Jurkat, Clone E6-1 (cell line): ENCODE data around the gene LRRN2.
A peak's percentile ranks its signal among the peaks of the same experiment; 100 is the strongest.

Experiments used
- DNase-seq: peaks from one replicate; pipeline ENCODE4 v3.0.0-alpha.2; 2011; ENCODE audit warnings: low read depth, low spot score
- H3K4me3 ChIP-seq: 2 replicates; pipeline ENCODE4 v1.5.1; 2011; ENCODE audit warnings: mild to moderate bottlenecking, low read length, control low read depth, moderate library complexity

The LRRN2 gene

DNA sequence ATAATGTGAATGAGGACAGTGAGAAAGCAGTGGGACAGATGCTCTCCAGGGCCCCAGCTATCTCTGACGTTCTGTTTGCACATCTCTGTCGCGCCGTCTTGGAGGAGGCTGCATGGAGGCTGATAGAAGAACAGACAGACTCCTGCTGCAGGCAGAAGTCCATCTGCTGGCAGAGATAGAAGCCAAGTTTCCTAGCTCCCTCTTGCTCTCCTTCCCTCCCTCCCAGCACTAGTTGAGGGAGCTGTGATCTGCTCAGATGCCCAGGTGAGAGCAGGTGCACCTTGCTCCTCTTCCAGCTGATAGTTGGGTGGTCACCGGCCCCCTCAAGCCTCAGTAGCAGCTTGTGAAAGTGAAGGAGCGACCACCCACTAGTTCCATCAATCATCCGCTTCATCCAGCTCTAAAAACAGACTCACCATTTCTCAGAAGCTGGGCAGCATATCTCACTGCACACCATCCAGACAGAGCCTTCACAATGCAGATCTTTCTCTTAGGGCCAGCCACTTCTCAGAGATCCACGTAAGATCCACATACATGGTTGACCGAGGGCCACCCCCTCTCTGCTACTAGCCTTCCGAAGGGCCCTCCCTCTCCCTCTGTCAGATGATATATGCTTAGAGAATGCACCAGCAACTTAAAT lies 12.9 kb downstream of the LRRN2 start:
- DNase-seq, result no peak
- H3K4me3 ChIP-seq, result no peak overlapping the region

DNA sequence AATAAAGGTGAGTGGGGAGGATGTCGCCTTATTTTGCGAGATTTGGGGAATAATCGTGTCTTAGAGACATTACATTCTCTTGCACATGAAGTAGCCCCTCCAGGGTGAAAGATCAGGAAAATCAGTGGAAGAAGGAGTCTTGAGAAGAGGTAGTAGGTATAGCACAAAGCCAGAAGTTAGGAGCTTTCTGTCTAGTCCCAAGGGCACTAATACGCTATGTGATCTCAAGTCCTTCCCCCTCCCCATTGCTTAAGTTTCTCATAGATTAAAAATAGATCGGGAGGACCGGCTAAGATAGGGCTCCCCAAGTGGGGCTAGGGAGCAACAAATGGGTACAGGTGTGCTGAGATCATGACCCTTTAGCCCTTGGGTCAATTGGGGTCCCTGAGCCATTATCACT lies 13.5 kb downstream of the LRRN2 start:
- no peak for DNase-seq
- no peak overlapping the region for H3K4me3 ChIP-seq

DNA sequence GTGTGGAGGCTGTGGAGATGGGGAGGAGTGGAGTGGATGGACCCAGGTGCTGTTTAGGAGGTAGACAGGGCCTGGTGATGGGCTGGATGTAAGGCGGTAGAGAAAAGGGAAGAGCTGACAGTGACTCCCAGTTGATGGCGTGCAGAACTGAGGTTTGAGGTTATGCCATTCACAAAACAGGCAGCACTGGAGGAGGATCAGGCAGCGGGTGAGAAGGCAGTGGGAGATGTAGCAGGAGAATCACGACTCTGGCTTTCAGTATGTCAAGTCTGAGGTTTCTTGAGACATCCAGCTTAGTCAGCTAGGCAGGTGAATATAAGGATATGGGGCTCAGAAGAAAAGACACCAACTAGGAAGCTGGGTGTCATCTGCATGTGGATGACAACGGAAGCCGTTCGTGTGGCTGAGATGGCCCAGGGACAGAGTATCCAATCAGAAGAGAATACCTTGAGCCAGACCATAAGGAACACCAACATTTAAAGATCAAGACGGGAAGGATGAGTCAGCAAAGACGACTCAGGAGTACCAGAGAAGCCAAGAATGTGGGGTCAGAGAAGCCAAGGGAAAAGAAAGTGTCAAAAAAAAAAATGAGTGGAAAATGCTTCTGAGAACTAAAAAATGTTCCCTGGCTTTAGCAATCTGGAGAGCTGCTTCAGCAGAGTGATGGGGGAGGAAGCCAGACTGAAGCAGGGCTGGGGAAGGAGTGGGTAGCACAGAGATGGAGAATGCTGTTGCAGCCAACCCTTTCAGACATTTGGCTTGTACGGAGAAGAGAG lies 15.2 kb downstream of the LRRN2 start:
- H3K4me3 ChIP-seq, result no peak overlapping the region
- DNase-seq, result no peak

DNA sequence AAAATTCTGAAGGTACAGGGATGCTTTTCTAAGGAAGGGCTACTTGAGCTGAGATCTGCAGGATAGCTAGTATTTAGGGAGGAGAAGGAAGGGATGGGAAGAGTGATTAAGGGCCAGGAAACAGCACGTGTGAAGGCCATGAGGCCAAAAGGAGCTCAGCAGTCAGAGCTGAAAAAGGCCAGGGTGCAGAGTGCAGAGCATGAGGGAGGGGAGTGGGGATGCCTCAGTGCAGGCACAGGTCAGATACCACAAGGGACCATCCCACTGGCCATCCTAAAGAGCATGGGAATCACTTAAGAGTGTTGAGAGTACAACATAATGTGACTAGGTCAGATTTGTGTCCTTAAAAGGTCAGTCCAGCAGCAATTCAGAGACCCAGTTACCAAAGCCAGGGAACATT lies 16.0 kb downstream of the LRRN2 start:
- DNase-seq, result no peak
- H3K4me3 ChIP-seq, result no peak overlapping the region

DNA sequence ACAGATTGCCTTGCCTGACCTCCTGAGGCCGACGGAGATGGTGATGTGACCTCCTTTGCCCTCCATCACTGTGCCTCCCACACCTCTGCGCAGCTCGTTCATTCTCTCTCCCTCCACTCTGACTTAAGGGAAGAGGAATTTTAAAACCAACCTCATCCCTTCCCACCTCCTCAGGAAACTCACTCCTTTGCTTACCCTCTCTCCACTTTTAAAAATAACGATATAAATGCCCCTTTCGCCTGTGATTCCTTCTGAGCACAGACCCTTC lies 21.2 kb downstream of the LRRN2 start:
- no peak overlapping the region for H3K4me3 ChIP-seq
- DNase-seq, result no peak

DNA sequence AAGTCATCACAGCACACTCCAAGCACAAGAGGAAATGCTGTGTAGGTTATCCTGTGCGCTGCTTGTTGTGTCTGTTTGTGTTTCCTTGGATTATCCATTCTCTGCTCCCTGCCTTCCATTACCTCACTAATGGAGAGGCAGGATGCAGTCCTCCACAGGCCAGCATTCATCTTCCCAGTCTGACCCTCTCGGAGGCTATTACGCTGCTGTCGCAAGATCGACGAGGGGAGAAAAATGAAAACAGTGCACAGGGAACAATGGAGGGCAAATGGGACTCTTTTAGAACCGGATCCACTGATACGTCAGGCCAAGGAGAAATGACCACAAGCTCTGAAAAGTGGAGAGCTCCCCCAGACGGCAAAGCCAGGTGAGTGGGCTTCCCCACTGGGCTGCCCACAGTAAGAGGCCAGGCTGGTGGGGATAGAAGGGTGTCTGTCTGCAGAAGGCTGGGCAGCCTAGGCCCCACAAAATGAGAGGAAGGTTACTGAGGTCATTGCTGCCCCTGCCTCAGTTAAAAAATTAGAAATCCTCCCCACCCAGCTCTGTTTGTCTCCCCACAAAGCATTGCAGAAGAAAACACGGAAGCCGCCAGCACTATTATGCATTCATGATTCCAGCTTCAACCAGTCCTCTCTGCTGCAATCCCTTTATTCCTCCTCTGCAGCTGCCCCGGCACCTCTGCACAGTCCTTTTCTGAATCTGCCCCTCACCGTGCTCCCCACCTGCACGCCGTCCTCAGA lies 21.7 kb downstream of the LRRN2 start:
- no peak overlapping the region for H3K4me3 ChIP-seq
- no peak for DNase-seq

DNA sequence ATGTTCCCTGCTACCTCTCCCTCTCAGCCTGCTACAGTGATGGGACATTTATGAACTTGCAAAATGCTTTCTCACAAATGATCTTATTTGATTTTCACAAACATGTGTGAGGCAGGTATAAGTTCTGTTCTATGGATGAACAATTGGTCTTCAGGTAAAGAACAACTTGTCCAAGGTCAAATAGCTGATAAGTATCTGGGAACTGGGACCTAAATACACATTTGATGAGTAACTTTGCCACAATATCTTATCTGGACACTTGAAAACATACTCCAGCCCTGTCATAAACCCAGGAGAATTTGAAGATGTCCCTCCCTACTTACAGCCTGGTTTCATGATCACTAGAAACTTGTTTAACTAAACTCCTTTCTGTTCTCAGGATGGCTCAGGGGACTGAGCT lies 23.0 kb downstream of the LRRN2 start:
- no peak for DNase-seq
- no peak overlapping the region for H3K4me3 ChIP-seq

DNA sequence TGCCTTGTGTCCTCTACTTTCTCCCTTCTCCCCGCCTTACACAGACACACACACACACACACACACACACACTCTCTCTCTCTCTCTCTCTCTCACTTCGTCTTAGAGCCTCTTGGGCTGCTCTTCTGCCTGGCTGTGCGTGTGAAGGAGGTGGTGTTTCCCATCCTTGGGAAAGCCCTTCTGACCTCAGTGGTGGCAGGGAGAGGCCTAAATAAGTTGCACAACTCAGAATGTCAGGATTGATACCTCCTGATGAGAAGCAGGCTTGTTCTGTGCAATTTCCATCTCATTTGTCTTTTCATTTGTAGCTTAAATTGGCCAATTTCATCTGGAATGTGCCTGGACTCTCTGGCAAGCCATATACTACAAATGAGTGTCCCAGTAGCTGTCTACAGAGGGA lies 25.0 kb downstream of the LRRN2 start:
- no peak overlapping the region for H3K4me3 ChIP-seq
- no peak for DNase-seq

DNA sequence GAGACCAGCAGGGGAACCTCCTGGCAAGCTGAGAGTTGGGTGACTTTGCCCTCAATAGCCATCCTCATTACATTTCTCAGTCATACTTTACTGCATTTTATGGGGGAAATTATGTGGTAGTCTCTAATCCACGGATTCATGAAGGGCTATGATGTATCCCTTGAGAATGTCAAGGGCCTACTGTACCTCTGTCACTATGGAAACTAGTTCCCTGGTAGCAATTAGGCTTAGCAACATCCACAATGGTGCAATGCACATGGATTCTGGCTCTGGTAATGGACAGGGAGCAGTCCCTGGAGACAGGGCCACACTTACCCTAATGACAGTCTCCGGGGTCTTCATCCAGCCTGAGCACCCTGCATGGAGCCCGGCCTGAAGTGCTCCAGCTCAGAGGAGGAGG lies 26.5 kb downstream of the LRRN2 start:
- DNase-seq, result no peak

DNA sequence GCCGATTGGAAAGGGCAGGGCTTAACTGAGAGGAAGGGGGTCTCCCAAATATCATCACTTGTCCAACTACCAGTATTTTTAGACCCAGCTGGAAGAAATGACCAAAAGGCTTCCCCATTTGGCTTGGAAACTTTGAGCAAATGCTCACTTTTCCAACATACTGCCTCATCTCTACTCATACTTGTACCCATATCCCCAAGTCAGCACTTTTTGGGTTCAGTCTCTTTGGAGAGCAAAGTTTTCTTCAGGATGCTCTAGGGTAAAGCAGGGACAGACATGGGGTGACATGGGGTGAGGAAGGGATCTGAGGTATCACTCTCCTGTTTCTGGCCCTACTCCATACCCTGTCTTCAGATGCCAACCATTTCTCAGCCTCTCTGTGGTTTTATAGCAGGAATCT lies 27.2 kb downstream of the LRRN2 start:
- DNase-seq, result no peak
- H3K4me3 ChIP-seq, result no peak overlapping the region

More for the DNA sequence above, 26.5 kb downstream of the LRRN2 start:
- no peak overlapping the region for H3K4me3 ChIP-seq

DNA sequence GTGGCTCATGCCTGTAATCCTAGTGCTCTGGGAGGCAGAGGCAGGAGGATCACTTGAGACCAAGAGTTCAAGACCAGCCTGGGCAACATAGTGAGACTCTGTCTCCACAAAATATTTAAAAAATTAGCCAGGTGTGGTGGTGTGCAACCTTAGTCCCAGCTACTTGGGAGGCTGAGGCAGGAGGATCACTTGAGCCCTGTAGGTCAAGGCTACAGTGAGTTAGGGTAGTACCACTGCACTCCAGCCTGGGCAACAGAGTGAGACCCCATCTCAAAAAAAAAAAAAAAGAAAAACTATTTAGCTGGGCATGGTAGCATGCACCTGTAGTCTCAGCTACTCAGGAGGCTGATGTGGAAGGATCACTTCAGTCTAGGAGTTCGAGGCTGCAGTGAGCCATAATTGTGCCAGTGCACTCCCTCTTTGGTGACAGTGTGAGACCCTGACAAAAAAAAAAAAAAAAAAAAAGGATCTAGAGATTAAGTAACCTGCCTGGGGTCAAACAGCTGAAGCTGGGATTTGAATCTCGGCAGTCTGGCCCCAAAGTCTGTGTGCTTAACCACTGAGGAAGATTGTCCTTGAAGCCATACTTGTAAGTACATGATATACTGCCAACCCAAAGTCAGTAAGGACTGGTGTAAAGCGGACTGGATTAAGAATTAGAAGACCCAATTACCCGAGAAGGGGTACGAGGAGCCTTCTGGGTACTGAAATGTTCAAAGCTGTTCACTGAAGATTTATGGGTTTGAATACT lies 31.8 kb downstream of the LRRN2 start:
- H3K4me3 ChIP-seq, result no peak overlapping the region

DNA sequence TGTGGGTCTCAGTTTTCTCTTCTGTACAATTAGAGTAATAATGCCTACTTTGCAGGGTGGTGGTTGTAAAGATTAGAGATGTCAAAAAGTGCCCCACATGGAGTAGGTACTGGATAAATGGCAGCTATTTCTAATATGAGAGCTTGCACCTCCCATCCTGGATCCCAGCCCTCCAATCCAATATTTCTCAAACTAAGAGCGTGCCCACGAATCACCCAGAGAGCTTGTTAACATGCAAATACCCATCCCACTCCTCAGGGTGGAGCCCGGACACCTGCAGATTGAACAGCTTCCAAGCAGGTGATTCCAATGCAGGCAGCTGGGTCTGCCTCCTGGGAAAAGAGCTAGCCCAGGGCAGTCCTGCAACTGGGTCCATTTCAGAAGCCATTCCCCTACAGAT lies 33.0 kb downstream of the LRRN2 start:
- no peak for DNase-seq
- no peak overlapping the region for H3K4me3 ChIP-seq

More for the DNA sequence above, 31.8 kb downstream of the LRRN2 start:
- DNase-seq, result no peak

DNA sequence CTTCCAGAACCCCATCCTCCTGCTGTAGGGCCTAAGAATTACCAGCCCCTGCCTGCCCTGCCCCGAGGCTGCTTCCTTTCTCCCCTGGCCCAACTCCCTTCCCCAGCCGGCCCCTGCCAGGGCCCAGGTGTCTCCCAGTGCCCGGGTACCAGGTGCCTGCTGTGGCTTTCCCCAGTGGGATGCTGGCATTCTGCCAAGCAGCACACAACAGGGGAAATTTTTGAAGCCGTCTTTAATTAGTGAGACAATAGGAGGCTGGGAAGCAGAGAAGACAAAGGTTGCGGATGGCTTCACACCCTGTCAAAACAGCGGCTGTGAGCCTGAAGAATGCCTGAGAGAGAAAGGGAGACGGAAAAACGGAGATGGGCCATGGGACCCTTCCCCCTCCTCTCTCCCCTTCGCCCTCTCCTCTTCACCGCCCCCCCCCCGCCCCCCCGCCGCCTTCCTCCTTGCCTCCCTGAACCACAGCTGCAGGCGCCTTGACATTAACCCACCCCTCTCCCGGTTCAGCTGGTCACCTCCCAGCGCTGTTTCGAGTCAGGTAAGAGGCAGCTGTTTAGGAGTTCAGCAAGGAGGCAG lies 33.6 kb downstream of the LRRN2 start:
- no peak for DNase-seq

DNA sequence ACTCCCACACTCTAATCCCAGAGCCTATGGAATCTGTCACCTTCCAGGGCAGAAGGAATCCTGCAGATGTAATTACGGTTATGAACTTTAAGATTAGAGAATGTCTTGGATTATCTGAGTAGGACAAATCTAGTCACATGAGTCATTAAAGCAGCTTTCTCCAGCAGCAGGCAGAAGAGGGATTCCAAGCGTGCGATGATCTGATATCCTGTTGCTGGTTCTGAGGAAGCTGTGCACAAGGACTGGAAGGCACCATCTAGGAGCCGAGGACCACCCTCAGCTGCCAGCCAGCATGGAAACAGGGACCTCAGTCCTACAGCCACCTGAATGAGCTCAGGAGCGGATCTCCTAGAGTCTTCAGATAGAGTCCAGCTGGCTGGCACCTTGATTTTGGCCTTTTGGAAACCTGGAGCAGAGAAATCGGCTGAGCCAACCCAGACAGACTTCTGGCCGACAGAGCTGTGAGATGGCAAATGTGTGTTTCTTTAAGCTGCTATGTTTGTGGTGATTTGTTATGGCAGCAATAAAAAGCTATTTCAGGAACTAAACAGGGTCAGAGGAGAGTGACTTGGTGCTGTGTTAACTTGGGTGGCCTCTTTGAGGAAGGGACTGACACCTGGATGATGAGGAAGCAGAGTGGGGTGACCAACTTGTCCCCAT lies 34.5 kb downstream of the LRRN2 start:
- DNase-seq, result no peak
- no peak overlapping the region for H3K4me3 ChIP-seq

More for the DNA sequence above, 33.6 kb downstream of the LRRN2 start:
- H3K4me3 ChIP-seq, result no peak overlapping the region

DNA sequence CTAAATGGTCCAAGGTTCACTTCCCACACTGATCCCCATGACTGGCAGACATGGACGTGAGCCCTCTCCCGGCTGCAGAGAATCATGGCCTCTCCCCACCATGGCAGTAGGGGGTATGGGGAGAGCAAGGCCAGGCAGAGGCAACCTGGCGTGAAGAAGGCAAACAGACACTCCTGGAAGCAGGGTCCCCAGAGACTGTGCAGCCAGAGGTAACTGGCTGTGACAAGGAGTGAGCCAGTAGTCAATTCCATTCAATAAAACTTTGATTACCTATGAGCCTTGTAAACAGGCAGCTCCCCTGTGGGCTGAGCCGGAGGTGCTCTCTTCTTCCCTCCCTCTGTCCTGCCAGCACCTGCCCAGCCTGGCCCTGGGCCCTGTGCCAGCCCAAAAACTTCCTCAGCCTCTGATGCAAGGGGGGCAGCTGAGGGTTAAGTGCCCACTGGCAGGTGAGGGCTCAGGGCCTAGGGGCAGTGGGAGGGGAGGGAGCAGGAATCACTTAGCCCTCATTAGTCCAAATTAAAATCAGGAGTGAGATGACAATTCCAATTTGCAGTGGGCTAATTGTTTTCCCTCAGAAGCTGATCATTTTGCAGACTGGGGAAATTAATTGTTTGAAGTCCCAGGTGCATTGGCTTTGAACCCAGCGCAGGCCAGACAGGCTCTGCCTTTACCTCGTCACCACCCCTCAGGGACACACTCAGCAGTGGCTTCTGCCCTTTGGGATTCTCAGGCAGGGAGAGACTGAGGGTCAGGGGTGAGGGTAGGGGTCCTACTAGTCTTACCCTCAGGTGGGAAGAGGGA lies 35.6 kb downstream of the LRRN2 start:
- no peak for DNase-seq

DNA sequence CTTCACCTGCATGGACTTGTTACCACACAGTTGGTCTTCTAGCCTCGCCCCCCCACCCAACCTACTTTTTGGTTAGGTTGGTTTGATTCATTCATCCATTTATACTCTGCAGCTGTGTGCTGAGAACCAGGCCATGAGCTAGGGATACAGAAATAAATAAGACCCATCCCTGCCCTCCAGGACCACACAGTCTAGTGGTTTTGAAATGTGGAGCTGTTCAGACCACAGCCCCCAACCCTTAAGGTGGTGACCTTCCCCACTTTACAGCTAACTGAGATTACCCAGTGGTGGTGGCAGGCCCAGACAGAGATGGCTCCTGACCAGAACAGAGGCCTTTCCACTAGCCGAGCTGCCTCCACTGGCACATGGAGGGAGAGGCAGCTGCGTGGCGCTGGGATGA lies 37.0 kb downstream of the LRRN2 start:
- no peak for DNase-seq
- H3K4me3 ChIP-seq, result no peak overlapping the region

More for the DNA sequence above, 35.6 kb downstream of the LRRN2 start:
- no peak overlapping the region for H3K4me3 ChIP-seq

DNA sequence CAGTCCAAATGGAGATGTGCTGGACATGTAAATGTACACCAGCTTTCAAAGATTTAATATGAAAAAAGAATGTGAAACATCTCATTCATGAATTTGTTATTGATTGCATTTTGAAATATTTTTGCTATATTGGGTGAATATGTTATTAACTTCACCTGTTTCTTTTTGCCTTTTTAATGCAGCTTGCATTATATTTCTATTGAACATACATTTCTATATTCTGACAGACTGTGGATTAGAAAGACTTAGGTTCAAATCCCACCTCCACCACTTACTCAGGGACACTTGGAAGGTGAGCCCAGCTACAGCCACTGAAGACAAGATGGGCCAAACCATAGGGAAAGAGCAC lies 37.8 kb downstream of the LRRN2 start:
- no peak for DNase-seq

DNA sequence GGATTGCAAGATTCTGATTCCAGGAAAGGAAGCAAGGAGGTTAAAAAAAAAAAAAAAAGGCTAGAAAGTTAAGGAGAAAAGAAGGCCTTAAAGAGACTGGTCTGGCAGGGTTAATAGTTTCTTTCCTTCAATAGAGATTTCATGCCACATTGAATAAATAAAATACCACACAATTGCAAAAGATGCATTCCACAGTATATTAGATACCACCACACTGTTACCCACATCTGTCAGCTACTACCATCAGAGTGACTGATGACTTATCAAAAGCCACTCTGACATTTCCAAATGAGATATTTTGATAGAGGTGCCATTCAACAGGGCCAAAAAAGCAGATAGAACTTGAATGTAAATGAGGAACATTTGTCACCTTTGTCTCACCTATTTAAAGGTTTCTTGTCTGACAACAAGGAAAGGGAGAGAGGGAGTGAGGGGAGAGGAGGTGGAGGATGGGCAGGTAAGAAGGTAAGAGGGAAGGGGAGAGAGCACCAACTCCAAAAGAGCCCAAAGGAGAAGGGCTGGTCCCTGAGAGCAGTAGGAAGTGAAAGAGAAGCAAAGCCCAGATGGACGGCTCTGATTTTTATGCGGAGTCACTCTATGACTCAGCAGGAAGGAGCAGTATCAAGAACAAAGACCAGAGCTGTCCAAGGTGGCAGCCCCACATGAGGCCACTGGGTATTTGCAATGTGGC lies 38.3 kb downstream of the LRRN2 start:
- DNase-seq, result peak; percentile 35
- no peak overlapping the region for H3K4me3 ChIP-seq

More for the DNA sequence above, 37.8 kb downstream of the LRRN2 start:
- no peak overlapping the region for H3K4me3 ChIP-seq
